Measurements from ENCODE around the gene ZFYVE26. TPM values are rescaled to one million over a fixed set of nuclear protein-coding genes. Genes with fewer than 3 reads are reported as not detected.

ZFYVE26 gene
- total RNA-seq (ENCODE audit: low replicate concordance) = 18.3 and 22.3 TPM in 2 replicates

GRCh38 chr14:67816326-67817002 is at the start of gene ZFYVE26:
TSS of gene ZFYVE26 (minus strand) at chr14:67816590. CDS start at chr14:67815963, 627 bp downstream.
- no peaks in the 10 kb centered on the region for H3K27me3 Mint-ChIP-seq (ENCODE audit: insufficient read depth, low read depth)
- peaks cover 3% of the 10 kb centered on the region for H3K9me3 Mint-ChIP-seq
- H3K79me2 ChIP-seq (ENCODE audit: low read depth) = peaks cover 45% of the 10 kb centered on the region
- peak within 1 kb of the TSS; percentile 50 for H3K27ac Mint-ChIP-seq
- no peaks in the 10 kb centered on the region for H3K27me3 ChIP-seq
- peak within 1 kb of the TSS; percentile 83 for H2AFZ ChIP-seq (replicated peaks)
- no peak within 1 kb of the TSS for H3K27ac ChIP-seq
- H3K36me3 Mint-ChIP-seq = no peaks in the 10 kb centered on the region
- DNase-seq (ENCODE audit: low spot score) = peak; percentile 91
- peak within 1 kb of the TSS; percentile 67 for H3K4me3 ChIP-seq
- TF ChIP-seq CTCF (IDR thresholded peaks at IDR 0.05) (no peak), EZH2phosphoT487 (IDR thresholded peaks at IDR 0.05) (no peak), EZH2 (IDR thresholded peaks at IDR 0.05) (no peak)
- H3K4me2 ChIP-seq = peak within 1 kb of the TSS; percentile 94
- H3K36me3 ChIP-seq = peaks cover 7% of the 10 kb centered on the region
- H3K9ac ChIP-seq = peak within 1 kb of the TSS; percentile 71
- H3K4me1 Mint-ChIP-seq = peaks cover 32% of the 10 kb centered on the region
- H3K9me3 ChIP-seq (ENCODE audit: low read depth) = no peaks in the 10 kb centered on the region
- peaks cover 12% of the 10 kb centered on the region for H3F3A ChIP-seq (ENCODE audit: low read depth)
- H3K4me1 ChIP-seq = peaks cover 25% of the 10 kb centered on the region
- no peaks in the 10 kb centered on the region for H4K20me1 ChIP-seq (ENCODE audit: low read depth)
- peak within 1 kb of the TSS; percentile 90 for H3K4me3 Mint-ChIP-seq

GRCh38 chr14:67863223-67863622 is 46.8 kb upstream of the ZFYVE26 start:
- H3K9me3 ChIP-seq (ENCODE audit: low read depth) = no peaks in the 10 kb centered on the region
- H3K9me3 Mint-ChIP-seq = peaks cover 8% of the 10 kb centered on the region
- H3K27ac Mint-ChIP-seq = no peak overlapping the region
- H3K4me1 Mint-ChIP-seq = no peaks in the 10 kb centered on the region
- H3K4me2 ChIP-seq = no peak overlapping the region
- H3K4me3 Mint-ChIP-seq = no peak overlapping the region
- no peaks in the 10 kb centered on the region for H3K79me2 ChIP-seq (ENCODE audit: low read depth)
- H3K27me3 ChIP-seq = no peaks in the 10 kb centered on the region
- no peaks in the 10 kb centered on the region for H3F3A ChIP-seq (ENCODE audit: low read depth)
- DNase-seq (ENCODE audit: low spot score) = no peak
- H4K20me1 ChIP-seq (ENCODE audit: low read depth) = no peaks in the 10 kb centered on the region
- no peak overlapping the region for H3K27ac ChIP-seq
- H3K9ac ChIP-seq = no peak overlapping the region
- H3K4me1 ChIP-seq = no peaks in the 10 kb centered on the region
- H2AFZ ChIP-seq (replicated peaks) = no peak overlapping the region
- no peaks in the 10 kb centered on the region for H3K27me3 Mint-ChIP-seq (ENCODE audit: insufficient read depth, low read depth)
- H3K4me3 ChIP-seq = no peak overlapping the region
- TF ChIP-seq CTCF (IDR thresholded peaks at IDR 0.05) = no peak
- TF ChIP-seq EZH2 (IDR thresholded peaks at IDR 0.05) = no peak
- no peak for TF ChIP-seq EZH2phosphoT487 (IDR thresholded peaks at IDR 0.05)
- no peaks in the 10 kb centered on the region for H3K36me3 ChIP-seq
- peaks cover 21% of the 10 kb centered on the region for H3K36me3 Mint-ChIP-seq

GRCh38 chr14:67859169-67859749 is 42.9 kb upstream of the ZFYVE26 start:
- H3F3A ChIP-seq (ENCODE audit: low read depth) = peaks cover 3% of the 10 kb centered on the region
- DNase-seq (ENCODE audit: low spot score) = no peak
- no peaks in the 10 kb centered on the region for H3K9me3 ChIP-seq (ENCODE audit: low read depth)
- no peak for TF ChIP-seq EZH2 (IDR thresholded peaks at IDR 0.05)
- TF ChIP-seq EZH2phosphoT487 (IDR thresholded peaks at IDR 0.05) = no peak
- no peak for TF ChIP-seq CTCF (IDR thresholded peaks at IDR 0.05)
- H2AFZ ChIP-seq (replicated peaks) = no peak overlapping the region
- H3K36me3 ChIP-seq = no peaks in the 10 kb centered on the region
- no peak overlapping the region for H3K4me3 Mint-ChIP-seq
- no peak overlapping the region for H3K27ac ChIP-seq
- no peaks in the 10 kb centered on the region for H3K36me3 Mint-ChIP-seq
- H3K9me3 Mint-ChIP-seq = no peaks in the 10 kb centered on the region
- H4K20me1 ChIP-seq (ENCODE audit: low read depth) = no peaks in the 10 kb centered on the region
- H3K4me1 Mint-ChIP-seq = no peaks in the 10 kb centered on the region
- no peak overlapping the region for H3K9ac ChIP-seq
- H3K4me1 ChIP-seq = no peaks in the 10 kb centered on the region
- no peaks in the 10 kb centered on the region for H3K79me2 ChIP-seq (ENCODE audit: low read depth)
- no peak overlapping the region for H3K4me3 ChIP-seq
- H3K27me3 ChIP-seq = no peaks in the 10 kb centered on the region
- H3K27me3 Mint-ChIP-seq (ENCODE audit: insufficient read depth, low read depth) = no peaks in the 10 kb centered on the region
- no peak overlapping the region for H3K4me2 ChIP-seq
- no peak overlapping the region for H3K27ac Mint-ChIP-seq
